GM23338 (cell line): Measurements from ENCODE around the gene MYPOP. TPM values are rescaled to one million over a fixed set of nuclear protein-coding genes. Genes with fewer than 3 reads are reported as not detected.

Experiments used
- ATAC-seq: fragments of 200-7000 bp; cut with Tn5 transposase; 3 replicates; pipeline ENCODE4 v1.9.1; 2020
- DNase-seq: peaks from one replicate; pipeline ENCODE4 v3.0.0-alpha.2; 2015; ENCODE audit warnings: low spot score
- H2AFZ ChIP-seq: fragments of 200-600 bp; sonication (generic); 2 replicates; pipeline ENCODE4 v1.8.0; 2016; ENCODE audit warnings: antibody characterized with exemption, mild to moderate bottlenecking, moderate library complexity
- H3F3A ChIP-seq: fragments of 200-600 bp; sonication (generic); replicated peaks from 2 replicates; pipeline ENCODE4 v1.8.0; 2017; ENCODE audit warnings: antibody characterized with exemption, mixed run types, low read depth
- H3K27ac ChIP-seq: fragments of 200-600 bp; sonication (generic); 2 replicates; pipeline ENCODE4 v1.6.1; 2016; ENCODE audit warnings: low read depth
- H3K27me3 ChIP-seq: fragments of 200-600 bp; sonication (generic); 2 replicates; pipeline ENCODE4 v1.8.0; 2016; ENCODE audit warnings: mild to moderate bottlenecking, mixed run types, moderate library complexity; ENCODE audit not compliant: insufficient read depth
- H3K36me3 ChIP-seq: fragments of 200-600 bp; sonication (generic); 2 replicates; pipeline ENCODE4 v1.8.0; 2016; ENCODE audit warnings: mild to moderate bottlenecking; ENCODE audit not compliant: insufficient read depth
- H3K4me1 ChIP-seq: fragments of 200-600 bp; sonication (generic); 2 replicates; pipeline ENCODE4 v1.8.0; 2016; ENCODE audit warnings: mild to moderate bottlenecking, moderate library complexity; ENCODE audit not compliant: insufficient read depth
- H3K4me2 ChIP-seq: fragments of 200-600 bp; sonication (generic); 2 replicates; pipeline ENCODE4 v1.7.1; 2017; ENCODE audit warnings: mixed run types
- H3K4me3 ChIP-seq: fragments of 200-600 bp; sonication (generic); 2 replicates; pipeline ENCODE4 v1.6.1; 2016; ENCODE audit warnings: mixed run types
- H3K79me2 ChIP-seq: fragments of 200-600 bp; sonication (generic); replicated peaks from 2 replicates; pipeline ENCODE4 v1.8.0; 2017; ENCODE audit warnings: mild to moderate bottlenecking; ENCODE audit not compliant: insufficient read depth
- H3K9me2 ChIP-seq: fragments of 200-600 bp; sonication (generic); 2 replicates; pipeline ENCODE4 v1.8.0; 2017; ENCODE audit not compliant: insufficient read depth
- H4K20me1 ChIP-seq: fragments of 200-600 bp; sonication (generic); replicated peaks from 2 replicates; pipeline ENCODE4 v1.8.0; 2017; ENCODE audit warnings: mild to moderate bottlenecking; ENCODE audit not compliant: insufficient read depth
- H3K27ac Mint-ChIP-seq: 2 replicates; pipeline ENCODE4 v1.8.0; 2020; ENCODE audit warnings: inconsistent platforms, mild to moderate bottlenecking, moderate library complexity, mixed read lengths
- H3K27me3 Mint-ChIP-seq: 3 replicates; pipeline ENCODE4 v1.8.0; 2022; ENCODE audit warnings: low read depth, mild to moderate bottlenecking, moderate library complexity, mixed read lengths, inconsistent platforms; ENCODE audit not compliant: insufficient read depth, poor library complexity
- H3K36me3 Mint-ChIP-seq: 3 replicates; pipeline ENCODE4 v1.8.0; 2021; ENCODE audit warnings: low read depth, mild to moderate bottlenecking, inconsistent platforms, moderate library complexity, mixed read lengths
- H3K4me1 Mint-ChIP-seq: 3 replicates; pipeline ENCODE4 v1.8.0; 2020; ENCODE audit warnings: mild to moderate bottlenecking, inconsistent platforms, mixed read lengths
- H3K4me3 Mint-ChIP-seq: 3 replicates; pipeline ENCODE4 v1.8.0; 2021; ENCODE audit warnings: moderate library complexity, mild to moderate bottlenecking, inconsistent platforms, mixed read lengths
- H3K9me3 Mint-ChIP-seq: 3 replicates; pipeline ENCODE4 v1.8.0; 2020; ENCODE audit warnings: moderate library complexity, mild to moderate bottlenecking, inconsistent platforms, mixed read lengths
- CREB1 ChIP-seq: fragments of 250-450 bp; sonication (Bioruptor Pico); IDR thresholded peaks from 2 replicates; pipeline ENCODE4 v1.5.0; 2020; ENCODE audit warnings: low read depth, mild to moderate bottlenecking, moderate library complexity
- ETS1 ChIP-seq: IDR thresholded peaks from 2 replicates; pipeline ENCODE4 v1.6.1; 2016; ENCODE audit warnings: antibody characterized with exemption
- EZH2 ChIP-seq: fragments of 200-600 bp; sonication (generic); IDR thresholded peaks from one replicate; pipeline ENCODE4 v1.8.0; 2017; ENCODE audit warnings: antibody characterized with exemption, mild to moderate bottlenecking, low read depth; ENCODE audit not compliant: unreplicated experiment
- EZH2phosphoT487 ChIP-seq: fragments of 200-600 bp; sonication (generic); IDR thresholded peaks from one replicate; pipeline ENCODE4 v1.8.1; 2018; ENCODE audit warnings: antibody characterized with exemption; ENCODE audit not compliant: unreplicated experiment
- JUNB ChIP-seq: IDR thresholded peaks from one replicate; pipeline ENCODE4 v1.6.1; 2016; ENCODE audit warnings: antibody characterized with exemption; ENCODE audit not compliant: unreplicated experiment
- POLR2AphosphoS5 ChIP-seq: IDR thresholded peaks from 2 replicates; pipeline ENCODE4 v1.6.1; 2016; ENCODE audit warnings: antibody characterized with exemption, low read depth
- STAT1 ChIP-seq: IDR thresholded peaks from one replicate; pipeline ENCODE4 v1.6.1; 2016; ENCODE audit warnings: antibody characterized with exemption; ENCODE audit not compliant: unreplicated experiment
- ZNF462 ChIP-seq: fragments of 250-450 bp; sonication (Bioruptor Pico); IDR thresholded peaks from 2 replicates; pipeline ENCODE4 v1.5.0; 2020; ENCODE audit warnings: mild to moderate bottlenecking, moderate library complexity
- polyA plus RNA-seq: library from polyadenylated mRNA; unstranded; fragments of >200 nt; fragmentation: Nextera tagmentation; extraction: Ambion mirVana; gene quantifications from 2 replicates; pipeline ENCODE4 v1.2.1, GENCODE V29; 2016
- total RNA-seq: library from RNA; depleted of rRNA; stranded (reverse); fragments of >200 nt; shearing (Covaris generic); gene quantifications from 2 replicates; pipeline ENCODE4 v1.2.3, GENCODE V29; 2014

Gene MYPOP
- total and polyA plus RNA-seq, 2 experiments from 2014 or later: 3.0 to 6.9 TPM

GRCh38 chr19:45934551-45935230, 32.3 kb upstream of the MYPOP start:
- H3K36me3 Mint-ChIP-seq: peaks cover 5% of the 10 kb centered on the region; the same call in 2 of the 3 replicates
- no peak overlapping the region for H3K4me3 Mint-ChIP-seq
- H3K4me1 Mint-ChIP-seq: peaks cover 22% of the 10 kb centered on the region
- H3K79me2 ChIP-seq: no peaks in the 10 kb centered on the region
- no peak overlapping the region for H3K27ac ChIP-seq
- H3K9me2 ChIP-seq: no peaks in the 10 kb centered on the region
- peaks cover 10% of the 10 kb centered on the region; the same call in 1 of the 2 replicates for H3K27me3 ChIP-seq
- ATAC-seq: peak; percentile 35
- H4K20me1 ChIP-seq: no peaks in the 10 kb centered on the region
- no peak overlapping the region for H2AFZ ChIP-seq
- TF ChIP-seq EZH2: no peak
- H3K36me3 ChIP-seq: no peaks in the 10 kb centered on the region
- no peaks in the 10 kb centered on the region for H3K9me3 Mint-ChIP-seq
- no peak overlapping the region for H3K4me3 ChIP-seq
- peak; percentile 36 for DNase-seq
- peaks cover 11% of the 10 kb centered on the region; the same call in 1 of the 2 replicates for H3K4me1 ChIP-seq
- H3K27ac Mint-ChIP-seq: no peak overlapping the region
- H3F3A ChIP-seq: 0 out of 2 replicates have a peak, but pooled peaks cover 7% of the 10 kb centered on the region
- H3K4me2 ChIP-seq: no peak overlapping the region; the same call in 1 of the 2 replicates
- peaks cover 16% of the 10 kb centered on the region for H3K27me3 Mint-ChIP-seq

DNA sequence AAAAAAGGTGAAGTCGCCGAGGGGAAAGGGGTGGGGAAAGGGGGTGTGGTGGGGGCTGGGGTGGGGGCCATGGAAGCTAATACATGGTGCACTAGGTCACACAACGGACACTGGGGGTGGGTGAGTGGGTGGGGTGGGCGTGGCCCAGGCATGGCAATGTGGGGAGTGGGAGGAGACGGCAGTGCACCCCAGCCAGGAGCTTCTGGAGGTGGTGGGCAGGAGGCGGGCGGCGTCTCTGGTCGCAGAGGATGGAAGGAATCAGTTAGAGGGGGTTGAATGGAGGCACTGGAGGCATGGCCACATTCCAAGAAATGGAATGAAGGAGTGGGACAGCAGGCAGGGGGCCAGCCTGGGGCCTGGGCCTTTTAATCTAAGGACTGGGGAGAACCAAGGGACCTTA, 31.3 kb upstream of the MYPOP start:
- Histone ChIP-seq H3K27ac (no peak overlapping the region), H3K36me3 (no peaks in the 10 kb centered on the region), H2AFZ (no peak overlapping the region), H3K27me3 (peaks cover 18% of the 10 kb centered on the region), H3K9me2 (no peaks in the 10 kb centered on the region), H3K4me2 (no peak overlapping the region), H3K79me2 (no peaks in the 10 kb centered on the region), H3K4me3 (no peak overlapping the region), H4K20me1 (no peaks in the 10 kb centered on the region), H3K4me1 (peaks cover 7% of the 10 kb centered on the region; the same call in 1 of the 2 replicates), H3F3A (0 out of 2 replicates have a peak, but pooled peaks cover 7% of the 10 kb centered on the region)
- H3K9me3 Mint-ChIP-seq: no peaks in the 10 kb centered on the region
- DNase-seq (no peak), ATAC-seq (no peak)
- no peak overlapping the region for H3K27ac Mint-ChIP-seq
- H3K4me1 Mint-ChIP-seq: peaks cover 20% of the 10 kb centered on the region
- no peak overlapping the region for H3K4me3 Mint-ChIP-seq
- peaks cover under 1% of the 10 kb centered on the region; the same call in 2 of the 3 replicates for H3K36me3 Mint-ChIP-seq
- H3K27me3 Mint-ChIP-seq: peaks cover 22% of the 10 kb centered on the region
- TF ChIP-seq EZH2 (no peak), CREB1 (CRISPR knock-in tag) (no peak), ETS1 (no peak), JUNB (no peak), EZH2phosphoT487 (no peak), STAT1 (no peak), POLR2AphosphoS5 (no peak), ZNF462 (CRISPR knock-in tag) (no peak)
